ENCODE results near the gene NDUFA12. TPM values are rescaled to one million over a fixed set of nuclear protein-coding genes. Genes with fewer than 3 reads are reported as not detected.

The NDUFA12 gene
- 88.5 TPM for total RNA-seq

GRCh38 chr12:95003213-95003920 is at the start of gene NDUFA12:
TSS of gene NDUFA12 (minus strand) at chr12:95003697. CDS start at chr12:95003680, 17 bp downstream.

Other genes starting within 250 kb of the NDUFA12 start
- 99.7 TPM for gene NR2C1, start 69.9 kb upstream of the NDUFA12 start, total RNA-seq
- 23.4 TPM for gene FGD6, start 213.8 kb upstream of the NDUFA12 start, total RNA-seq
- gene VEZT, start 214.1 kb upstream of the NDUFA12 start, total RNA-seq, result 206 TPM